Vagina (tissue), 2 donors: ENCODE measurements around the gene PHTF2. TPM values are rescaled to one million over a fixed set of nuclear protein-coding genes. Genes with fewer than 3 reads are reported as not detected.

Experiments
- DNase-seq, 2 donors: peaks; one replicate each; pipeline ENCODE4 v3.0.0-alpha.2; 2017; ENCODE audit errors: extremely low spot score in 2 of 2
- H3K27ac ChIP-seq: fragments of 200-600 bp; sonication (generic); one replicate; pipeline ENCODE4 v1.5.1; 2019
- H3K27me3 ChIP-seq: fragments of 200-600 bp; sonication (generic); one replicate; pipeline ENCODE4 v1.5.1; 2019
- H3K36me3 ChIP-seq, 2 donors: fragments of 200-600 bp; sonication (generic); one replicate each; pipeline ENCODE4 v1.5.1; 2017 to 2019
- H3K4me1 ChIP-seq: fragments of 200-600 bp; sonication (generic); one replicate; pipeline ENCODE4 v1.5.1; 2019
- H3K4me3 ChIP-seq, 2 donors: fragments of 200-600 bp; sonication (generic); 1 replicate in 1 of 2; 2 replicates in 1 of 2; pipeline ENCODE4 v1.5.1; 2016 to 2019
- H3K9me3 ChIP-seq: fragments of 200-600 bp; sonication (generic); one replicate; pipeline ENCODE4 v1.5.1; 2019
- POLR2A ChIP-seq, 2 donors: fragments of 450-650 bp; IDR thresholded peaks; one replicate each; pipeline ENCODE4 v1.6.1; 2017; ENCODE audit warnings: antibody characterized with exemption in 2 of 2, mild to moderate bottlenecking in 2 of 2, moderate library complexity in 2 of 2
- POLR2AphosphoS5 ChIP-seq, 2 donors: sonication (generic); formaldehyde crosslinking; IDR thresholded peaks; one replicate each; pipeline ENCODE4 v1.9.0; 2017; ENCODE audit warnings: antibody characterized with exemption in 2 of 2, mild to moderate bottlenecking in 2 of 2, low read depth in 1 of 2; ENCODE audit not compliant: insufficient read depth in 1 of 2
- intact Hi-C: fragments of 100-400 bp; cut with DNase I; formaldehyde crosslinking; loops from one replicate; pipeline ENCODE4 v1.15.1; 2023
- total RNA-seq: library from RNA; depleted of rRNA; stranded (reverse); fragments of >200 nt; gene quantifications from one replicate; pipeline ENCODE4 v1.2.3, GENCODE V29; 2016
- TF ChIP-seq, protein P1 (sequence below), 3 experiments: fragments of 450-650 bp in 2 of 3; fragments of 200-600 bp in 1 of 3; sonication (generic) in 1 of 3; IDR thresholded peaks; one replicate each; pipeline ENCODE4 v1.5.1; 2017 to 2019; ENCODE audit warnings: antibody characterized with exemption in 3 of 3, mild to moderate bottlenecking in 2 of 3, moderate library complexity in 2 of 3

The PHTF2 gene
- total RNA-seq, 1 donor from 2014 or later, result 12.0 TPM

GRCh38 chr7:77770316-77770715, 28.3 kb upstream of the PHTF2 start:
- Histone ChIP-seq H3K4me3 (no peak overlapping the region), H3K36me3 (peaks cover 0 to 25% of the 10 kb centered on the region in 2 donors), H3K27me3 (no peaks in the 10 kb centered on the region), H3K9me3 (no peaks in the 10 kb centered on the region), H3K27ac (no peak overlapping the region), H3K4me1 (no peaks in the 10 kb centered on the region)
- intact Hi-C loops, result no loop called here
- TF ChIP-seq POLR2AphosphoS5 (IDR thresholded peaks at IDR 0.05; ENCODE audit: insufficient read depth in 1 of 2, low read depth in 1 of 2) (no peak), POLR2A (IDR thresholded peaks at IDR 0.05) (no peak)
- TF ChIP-seq, protein P1, sequence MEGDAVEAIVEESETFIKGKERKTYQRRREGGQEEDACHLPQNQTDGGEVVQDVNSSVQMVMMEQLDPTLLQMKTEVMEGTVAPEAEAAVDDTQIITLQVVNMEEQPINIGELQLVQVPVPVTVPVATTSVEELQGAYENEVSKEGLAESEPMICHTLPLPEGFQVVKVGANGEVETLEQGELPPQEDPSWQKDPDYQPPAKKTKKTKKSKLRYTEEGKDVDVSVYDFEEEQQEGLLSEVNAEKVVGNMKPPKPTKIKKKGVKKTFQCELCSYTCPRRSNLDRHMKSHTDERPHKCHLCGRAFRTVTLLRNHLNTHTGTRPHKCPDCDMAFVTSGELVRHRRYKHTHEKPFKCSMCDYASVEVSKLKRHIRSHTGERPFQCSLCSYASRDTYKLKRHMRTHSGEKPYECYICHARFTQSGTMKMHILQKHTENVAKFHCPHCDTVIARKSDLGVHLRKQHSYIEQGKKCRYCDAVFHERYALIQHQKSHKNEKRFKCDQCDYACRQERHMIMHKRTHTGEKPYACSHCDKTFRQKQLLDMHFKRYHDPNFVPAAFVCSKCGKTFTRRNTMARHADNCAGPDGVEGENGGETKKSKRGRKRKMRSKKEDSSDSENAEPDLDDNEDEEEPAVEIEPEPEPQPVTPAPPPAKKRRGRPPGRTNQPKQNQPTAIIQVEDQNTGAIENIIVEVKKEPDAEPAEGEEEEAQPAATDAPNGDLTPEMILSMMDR (IDR thresholded peaks at IDR 0.05), result no peak
- DNase-seq, result no peak

GRCh38 chr7:77771901-77772300, 26.7 kb upstream of the PHTF2 start:
- Histone ChIP-seq H3K9me3 (no peaks in the 10 kb centered on the region), H3K36me3 (peaks cover 0 to 37% of the 10 kb centered on the region in 2 donors), H3K4me1 (no peaks in the 10 kb centered on the region), H3K27ac (no peak overlapping the region), H3K4me3 (no peak overlapping the region), H3K27me3 (no peaks in the 10 kb centered on the region)
- intact Hi-C loops, result no loop called here
- TF ChIP-seq POLR2AphosphoS5 (IDR thresholded peaks at IDR 0.05; ENCODE audit: insufficient read depth in 1 of 2, low read depth in 1 of 2) (no peak), POLR2A (IDR thresholded peaks at IDR 0.05) (no peak)
- TF ChIP-seq, protein P1 (IDR thresholded peaks at IDR 0.05), result no peak
- DNase-seq, result no peak

- peaks cover 0 to 55% of the 10 kb centered on the region in 2 donors for H3K36me3 ChIP-seq
- H3K27ac ChIP-seq, result no peak overlapping the region
Measured at GRCh38 chr7:77778535-77778934, 20.0 kb upstream of the PHTF2 start.

DNA sequence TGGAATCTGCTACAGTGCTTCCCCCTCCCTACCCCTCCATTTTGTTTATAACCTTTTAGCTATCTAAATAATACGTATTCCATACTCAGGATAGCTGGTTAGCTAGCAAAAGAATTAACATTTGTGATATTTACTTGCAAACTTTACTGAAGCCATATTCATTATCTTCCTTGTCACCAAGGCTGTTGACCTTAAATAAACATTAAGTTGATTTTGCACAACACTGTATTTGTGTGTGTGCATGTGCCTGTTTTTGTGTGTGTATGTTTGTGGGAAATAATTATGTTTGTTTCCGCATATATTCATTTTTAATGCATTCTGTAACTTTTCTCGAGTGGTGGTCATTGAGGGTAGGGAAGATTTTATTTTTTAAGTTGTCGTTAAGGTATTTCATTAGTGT, 16.2 kb upstream of the PHTF2 start:
- Histone ChIP-seq H3K9me3 (no peaks in the 10 kb centered on the region), H3K4me1 (no peaks in the 10 kb centered on the region), H3K27ac (no peak overlapping the region), H3K36me3 (peaks cover 0 to 24% of the 10 kb centered on the region in 2 donors), H3K4me3 (no peak overlapping the region), H3K27me3 (no peaks in the 10 kb centered on the region)
- no peak for DNase-seq
- intact Hi-C loops, result no loop called here
- no peak for TF ChIP-seq POLR2AphosphoS5 (IDR thresholded peaks at IDR 0.05; ENCODE audit: insufficient read depth in 1 of 2, low read depth in 1 of 2)
- TF ChIP-seq, protein P1 (IDR thresholded peaks at IDR 0.05), result no peak
- no peak for TF ChIP-seq POLR2A (IDR thresholded peaks at IDR 0.05)

More at GRCh38 chr7:77778535-77778934, 20.0 kb upstream of the PHTF2 start:
- Histone ChIP-seq H3K4me3 (no peak overlapping the region), H3K4me1 (no peaks in the 10 kb centered on the region), H3K9me3 (no peaks in the 10 kb centered on the region), H3K27me3 (no peaks in the 10 kb centered on the region)
- TF ChIP-seq POLR2A (IDR thresholded peaks at IDR 0.05) (no peak), POLR2AphosphoS5 (IDR thresholded peaks at IDR 0.05; ENCODE audit: insufficient read depth in 1 of 2, low read depth in 1 of 2) (no peak)
- TF ChIP-seq, protein P1 (IDR thresholded peaks at IDR 0.05), result no peak
- no peak for DNase-seq
- intact Hi-C loops, result no loop called here

GRCh38 chr7:77783111-77783510, 15.5 kb upstream of the PHTF2 start:
- Histone ChIP-seq H3K27ac (no peak overlapping the region), H3K4me1 (no peaks in the 10 kb centered on the region), H3K27me3 (no peaks in the 10 kb centered on the region), H3K9me3 (no peaks in the 10 kb centered on the region), H3K36me3 (peaks cover 0 to 18% of the 10 kb centered on the region in 2 donors), H3K4me3 (no peak overlapping the region)
- intact Hi-C loops, result no loop called here
- no peak for DNase-seq
- no peak for TF ChIP-seq POLR2AphosphoS5 (IDR thresholded peaks at IDR 0.05; ENCODE audit: insufficient read depth in 1 of 2, low read depth in 1 of 2)
- no peak for TF ChIP-seq POLR2A (IDR thresholded peaks at IDR 0.05)
- TF ChIP-seq, protein P1 (IDR thresholded peaks at IDR 0.05), result no peak
